Thoracic aorta (tissue), 2 donors: ENCODE results near the gene ATP7A. TPM values are rescaled to one million over a fixed set of nuclear protein-coding genes. Genes with fewer than 3 reads are reported as not detected.
"Not testable (repeated sequence)": the region's sequence is repeated elsewhere in the genome, so short reads cannot be mapped to it uniquely, and the experiment has no call there.

Experiments used
- ATAC-seq: fragments of 150-250 bp; one replicate; pipeline ENCODE4 v1.8.0; 2017; ENCODE audit warnings: low read depth; ENCODE audit not compliant: insufficient number of reproducible peaks, low FRiP score
- DNase-seq: peaks from one replicate; pipeline ENCODE4 v3.0.0-alpha.2; 2020; ENCODE audit warnings: low spot score
- H3K27ac ChIP-seq, 2 donors: fragments of 200-600 bp; sonication (generic); 1 replicate in 1 of 2; 2 replicates in 1 of 2; pipeline ENCODE4 v1.5.1; 2016; ENCODE audit warnings: mild to moderate bottlenecking in 2 of 2, moderate library complexity in 2 of 2
- H3K27me3 ChIP-seq: fragments of 200-600 bp; sonication (generic); replicated peaks from 2 replicates; pipeline ENCODE4 v1.6.0; 2016; ENCODE audit warnings: mild to moderate bottlenecking; ENCODE audit not compliant: insufficient read depth
- H3K36me3 ChIP-seq: fragments of 200-600 bp; sonication (generic); one replicate; pipeline ENCODE4 v1.5.1; 2016
- H3K4me1 ChIP-seq, 2 donors: fragments of 200-600 bp; sonication (generic); 1 replicate in 1 of 2; 2 replicates in 1 of 2; pipeline versions ENCODE4 v1.5.1 to v1.6.0; 2016; ENCODE audit warnings: low read depth in 2 of 2, mild to moderate bottlenecking in 1 of 2; ENCODE audit not compliant: control insufficient read depth in 1 of 2
- H3K4me3 ChIP-seq: fragments of 200-600 bp; sonication (generic); 2 replicates; pipeline ENCODE4 v1.5.1; 2016; ENCODE audit warnings: mild to moderate bottlenecking
- H3K9me3 ChIP-seq: fragments of 200-600 bp; sonication (generic); 2 replicates; pipeline ENCODE4 v1.5.1; 2016
- total RNA-seq, 2 donors: library from RNA; depleted of rRNA; stranded (reverse); fragments of >200 nt; gene quantifications; one replicate each; pipeline versions ENCODE4 v1.1.0 to v1.2.3, GENCODE V29; 2016
- TF ChIP-seq, protein P1 (sequence below): fragments of 200-600 bp; sonication (generic); IDR thresholded peaks from one replicate; pipeline ENCODE4 v1.5.1; 2019; ENCODE audit warnings: antibody characterized with exemption

Gene ATP7A
- total RNA-seq, 2 donors from 2014 or later, result 11.8 to 18.2 TPM

- no peak overlapping the region for H3K4me3 ChIP-seq
- no peaks in the 10 kb centered on the region for H3K36me3 ChIP-seq
- H3K4me1 ChIP-seq, result peaks cover 0 to 8% of the 10 kb centered on the region in 2 donors
- ATAC-seq (no peak), DNase-seq (no peak)
- no peak overlapping the region for H3K27ac ChIP-seq
- no peaks in the 10 kb centered on the region for H3K27me3 ChIP-seq
- TF ChIP-seq, protein P1, sequence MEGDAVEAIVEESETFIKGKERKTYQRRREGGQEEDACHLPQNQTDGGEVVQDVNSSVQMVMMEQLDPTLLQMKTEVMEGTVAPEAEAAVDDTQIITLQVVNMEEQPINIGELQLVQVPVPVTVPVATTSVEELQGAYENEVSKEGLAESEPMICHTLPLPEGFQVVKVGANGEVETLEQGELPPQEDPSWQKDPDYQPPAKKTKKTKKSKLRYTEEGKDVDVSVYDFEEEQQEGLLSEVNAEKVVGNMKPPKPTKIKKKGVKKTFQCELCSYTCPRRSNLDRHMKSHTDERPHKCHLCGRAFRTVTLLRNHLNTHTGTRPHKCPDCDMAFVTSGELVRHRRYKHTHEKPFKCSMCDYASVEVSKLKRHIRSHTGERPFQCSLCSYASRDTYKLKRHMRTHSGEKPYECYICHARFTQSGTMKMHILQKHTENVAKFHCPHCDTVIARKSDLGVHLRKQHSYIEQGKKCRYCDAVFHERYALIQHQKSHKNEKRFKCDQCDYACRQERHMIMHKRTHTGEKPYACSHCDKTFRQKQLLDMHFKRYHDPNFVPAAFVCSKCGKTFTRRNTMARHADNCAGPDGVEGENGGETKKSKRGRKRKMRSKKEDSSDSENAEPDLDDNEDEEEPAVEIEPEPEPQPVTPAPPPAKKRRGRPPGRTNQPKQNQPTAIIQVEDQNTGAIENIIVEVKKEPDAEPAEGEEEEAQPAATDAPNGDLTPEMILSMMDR, result no peak
- H3K9me3 ChIP-seq, result no peaks in the 10 kb centered on the region
Measured at GRCh38 chrX:77930581-77930980, 20.1 kb downstream of the ATP7A start.

DNA sequence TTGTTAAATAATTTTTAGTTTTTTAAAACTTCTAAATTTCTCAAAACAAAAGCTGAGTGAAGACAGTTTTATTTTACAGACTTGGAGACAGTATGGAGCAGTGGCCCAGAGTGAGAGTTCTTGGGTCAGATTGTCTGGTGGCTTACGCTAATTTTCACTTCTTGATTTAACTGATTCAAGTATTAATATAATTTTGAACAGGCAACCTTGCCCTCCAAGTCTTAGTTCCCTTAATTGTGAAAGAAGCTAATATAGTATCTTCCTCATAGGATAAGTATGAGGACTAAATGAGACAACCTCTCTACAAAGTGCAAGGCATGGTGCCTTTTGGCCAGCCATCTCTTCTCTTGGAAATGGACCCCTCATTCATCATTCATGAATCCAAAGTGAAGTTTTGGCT is 25.4 kb downstream of the ATP7A start:
- H3K27ac ChIP-seq, result no peak overlapping the region
- TF ChIP-seq, protein P1, result no peak
- H3K4me1 ChIP-seq, result peaks cover 0 to 22% of the 10 kb centered on the region in 2 donors
- no peaks in the 10 kb centered on the region for H3K27me3 ChIP-seq
- no peak overlapping the region for H3K4me3 ChIP-seq
- no peaks in the 10 kb centered on the region for H3K36me3 ChIP-seq
- no peak for DNase-seq
- no peaks in the 10 kb centered on the region for H3K9me3 ChIP-seq
- ATAC-seq, result no peak

- Histone ChIP-seq H3K27ac (peak overlapping the region in 1 of 2 donors; percentile 11), H3K9me3 (no peaks in the 10 kb centered on the region), H3K36me3 (no peaks in the 10 kb centered on the region), H3K27me3 (no peaks in the 10 kb centered on the region), H3K4me3 (no peak overlapping the region), H3K4me1 (peaks cover 0 to 22% of the 10 kb centered on the region in 2 donors)
- TF ChIP-seq, protein P1, result no peak
- ATAC-seq (no peak), DNase-seq (no peak)
Measured at GRCh38 chrX:77936299-77936698, 25.8 kb downstream of the ATP7A start.

GRCh38 chrX:77937291-77937690 is 26.8 kb downstream of the ATP7A start:
- TF ChIP-seq, protein P1, result no peak
- ATAC-seq (no peak), DNase-seq (no peak)
- no peak overlapping the region for H3K27ac ChIP-seq
- H3K4me1 ChIP-seq, result peaks cover 0 to 22% of the 10 kb centered on the region in 2 donors
- H3K9me3 ChIP-seq, result no peaks in the 10 kb centered on the region
- H3K4me3 ChIP-seq, result no peak overlapping the region
- H3K36me3 ChIP-seq, result no peaks in the 10 kb centered on the region
- no peaks in the 10 kb centered on the region for H3K27me3 ChIP-seq

- Histone ChIP-seq H3K27ac (no peak overlapping the region), H3K4me3 (no peak overlapping the region), H3K27me3 (no peaks in the 10 kb centered on the region), H3K9me3 (no peaks in the 10 kb centered on the region), H3K36me3 (no peaks in the 10 kb centered on the region), H3K4me1 (peaks cover 0 to 22% of the 10 kb centered on the region in 2 donors)
- ATAC-seq (no peak), DNase-seq (no peak)
- TF ChIP-seq, protein P1, result no peak
Measured at GRCh38 chrX:77938083-77938680, 27.7 kb downstream of the ATP7A start.

DNA sequence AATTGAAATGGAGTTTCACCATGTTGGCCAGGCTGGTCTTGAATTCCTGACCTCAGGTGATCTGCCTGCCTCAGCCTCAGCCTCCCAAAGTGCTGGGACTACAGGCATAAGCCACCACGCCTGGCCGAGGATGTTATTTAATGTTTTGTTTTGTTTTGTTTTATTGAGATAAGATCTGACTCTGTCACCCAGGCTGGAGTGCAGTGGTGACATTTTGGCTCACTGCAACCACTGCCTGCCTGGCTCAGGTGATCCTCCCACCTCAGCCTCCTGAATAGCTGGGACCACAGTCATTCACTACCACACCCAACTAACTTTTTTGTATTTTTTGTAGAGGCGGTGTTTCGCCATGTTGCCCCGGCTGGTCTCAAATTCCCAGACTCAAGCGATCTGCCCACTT is 34.5 kb downstream of the ATP7A start:
- H3K36me3 ChIP-seq, ATAC-seq, H3K9me3 ChIP-seq, DNase-seq, H3K27ac ChIP-seq, H3K4me3 ChIP-seq, H3K27me3 ChIP-seq, H3K4me1 ChIP-seq: not testable (repeated sequence)
